Esophagus muscularis mucosa (tissue), 4 donors: ENCODE results near the gene KRCC1. TPM values are rescaled to one million over a fixed set of nuclear protein-coding genes. Genes with fewer than 3 reads are reported as not detected.

ENCODE experiments used
- DNase-seq: peaks from one replicate; pipeline ENCODE4 v3.0.0-alpha.2; 2017; ENCODE audit errors: extremely low spot score
- H3K27ac ChIP-seq, 4 donors: fragments of 200-600 bp; sonication (generic); replicated peaks in 1 of 4; 1 replicate in 3 of 4; 2 replicates in 1 of 4; pipeline ENCODE4 v1.5.1; 2016 to 2019; ENCODE audit warnings: mild to moderate bottlenecking in 1 of 4
- H3K27me3 ChIP-seq, 4 donors: fragments of 200-600 bp; sonication (generic); one replicate each; pipeline versions ENCODE4 v1.5.1 to v1.6.0; 2016 to 2019
- H3K36me3 ChIP-seq, 4 donors: fragments of 200-600 bp; sonication (generic); one replicate each; pipeline ENCODE4 v1.5.1; 2016 to 2019
- H3K4me1 ChIP-seq, 4 donors: fragments of 200-600 bp; sonication (generic); one replicate each; pipeline ENCODE4 v1.5.1; 2016 to 2019
- H3K4me3 ChIP-seq, 4 donors: fragments of 200-600 bp; sonication (generic); 1 replicate in 2 of 4; 2 replicates in 2 of 4; pipeline ENCODE4 v1.5.1; 2016 to 2019; ENCODE audit warnings: mild to moderate bottlenecking in 4 of 4, moderate library complexity in 1 of 4
- H3K9me3 ChIP-seq, 4 donors: fragments of 200-600 bp; sonication (generic); 1 replicate in 3 of 4; 2 replicates in 1 of 4; pipeline ENCODE4 v1.5.1; 2016 to 2019
- EP300 ChIP-seq: sonication (generic); formaldehyde crosslinking; IDR thresholded peaks from one replicate; pipeline ENCODE4 v1.6.1; 2017; ENCODE audit warnings: antibody characterized with exemption
- POLR2A ChIP-seq: fragments of 450-650 bp; IDR thresholded peaks from one replicate; pipeline ENCODE4 v1.6.1; 2017; ENCODE audit warnings: antibody characterized with exemption, moderate library complexity, mild to moderate bottlenecking, low read depth
- POLR2AphosphoS5 ChIP-seq, 2 donors: sonication (generic); formaldehyde crosslinking; IDR thresholded peaks; one replicate each; pipeline ENCODE4 v1.6.1; 2017; ENCODE audit warnings: antibody characterized with exemption in 2 of 2
- WGBS: methylation state at CpG from one replicate; pipeline ENCODE4 v1.1.5; 2018; 5-methylcytosine and 5-hydroxymethylcytosine counted together
- intact Hi-C: fragments of 100-400 bp; cut with DNase I; formaldehyde crosslinking; loops from one replicate; pipeline ENCODE4 v1.15.1; 2023
- total RNA-seq, 4 donors: library from RNA; depleted of rRNA; stranded (reverse); fragments of >200 nt; gene quantifications; one replicate each; pipeline versions ENCODE4 v1.1.0 to v1.2.1, GENCODE V29; 2016
- TF ChIP-seq, protein P1 (sequence below), 3 experiments: fragments of 200-600 bp in 2 of 3; fragments of 450-650 bp in 1 of 3; sonication (generic) in 2 of 3; IDR thresholded peaks; one replicate each; pipeline ENCODE4 v1.5.1; 2017 to 2019; ENCODE audit warnings: antibody characterized with exemption in 3 of 3, mild to moderate bottlenecking in 2 of 3, moderate library complexity in 1 of 3

KRCC1 gene
- total RNA-seq, 4 donors from 2014 or later: 21.9 to 36.4 (median 27.9) TPM

DNA sequence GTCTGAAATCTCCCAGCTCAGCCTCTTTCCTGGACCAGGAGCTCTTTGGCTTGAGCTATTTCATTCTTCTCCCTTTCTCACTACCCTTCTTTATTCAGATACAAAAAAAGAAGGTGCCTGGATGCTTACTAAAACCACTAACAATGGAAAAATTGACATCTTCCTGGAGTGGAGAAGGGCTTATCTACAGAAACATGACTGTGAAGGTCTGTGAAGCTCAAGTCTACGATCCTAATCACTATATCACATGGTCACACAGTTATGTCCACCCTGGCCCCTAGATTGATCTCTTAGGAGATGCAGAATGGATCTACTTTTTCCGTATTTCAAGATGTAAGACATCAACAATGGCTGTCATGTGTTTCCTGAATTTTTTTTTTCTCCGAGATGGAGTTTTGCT is 5.7 kb upstream of the KRCC1 start:
- H3K9me3 ChIP-seq: no peaks in the 10 kb centered on the region
- TF ChIP-seq POLR2A: no peak
- TF ChIP-seq, protein P1, sequence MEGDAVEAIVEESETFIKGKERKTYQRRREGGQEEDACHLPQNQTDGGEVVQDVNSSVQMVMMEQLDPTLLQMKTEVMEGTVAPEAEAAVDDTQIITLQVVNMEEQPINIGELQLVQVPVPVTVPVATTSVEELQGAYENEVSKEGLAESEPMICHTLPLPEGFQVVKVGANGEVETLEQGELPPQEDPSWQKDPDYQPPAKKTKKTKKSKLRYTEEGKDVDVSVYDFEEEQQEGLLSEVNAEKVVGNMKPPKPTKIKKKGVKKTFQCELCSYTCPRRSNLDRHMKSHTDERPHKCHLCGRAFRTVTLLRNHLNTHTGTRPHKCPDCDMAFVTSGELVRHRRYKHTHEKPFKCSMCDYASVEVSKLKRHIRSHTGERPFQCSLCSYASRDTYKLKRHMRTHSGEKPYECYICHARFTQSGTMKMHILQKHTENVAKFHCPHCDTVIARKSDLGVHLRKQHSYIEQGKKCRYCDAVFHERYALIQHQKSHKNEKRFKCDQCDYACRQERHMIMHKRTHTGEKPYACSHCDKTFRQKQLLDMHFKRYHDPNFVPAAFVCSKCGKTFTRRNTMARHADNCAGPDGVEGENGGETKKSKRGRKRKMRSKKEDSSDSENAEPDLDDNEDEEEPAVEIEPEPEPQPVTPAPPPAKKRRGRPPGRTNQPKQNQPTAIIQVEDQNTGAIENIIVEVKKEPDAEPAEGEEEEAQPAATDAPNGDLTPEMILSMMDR (IDR thresholded peaks at IDR 0.05): no peak
- TF ChIP-seq EP300: no peak
- TF ChIP-seq POLR2AphosphoS5 (IDR thresholded peaks at IDR 0.05): no peak
- no peak overlapping the region for H3K4me3 ChIP-seq
- H3K4me1 ChIP-seq: peaks cover 0 to 3% (median under 1%) of the 10 kb centered on the region in 4 donors
- H3K27me3 ChIP-seq: no peaks in the 10 kb centered on the region
- H3K36me3 ChIP-seq: no peaks in the 10 kb centered on the region
- no peak for DNase-seq
- no peak overlapping the region for H3K27ac ChIP-seq
- 86% methylated on average over 3 of the region's 3 CpGs for WGBS
- intact Hi-C loops: no loop called here

DNA sequence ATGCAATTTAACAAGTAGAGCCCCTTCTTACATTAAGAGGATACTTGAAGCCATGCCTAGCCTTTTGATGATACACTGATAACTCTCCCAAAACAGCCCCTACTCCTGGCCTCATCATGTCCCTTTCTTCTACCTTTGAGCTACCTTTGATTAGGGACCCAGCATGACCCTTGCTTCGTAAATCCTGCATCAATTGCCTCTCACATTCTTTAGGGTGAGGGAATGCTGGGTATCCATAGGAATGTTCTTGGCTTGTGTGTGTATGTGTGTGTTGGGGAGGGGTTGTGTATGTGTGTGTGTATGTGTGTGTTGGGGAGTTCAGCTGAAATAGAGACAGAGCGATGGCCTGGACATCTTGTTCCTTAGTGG is 5.3 kb upstream of the KRCC1 start:
- no peak overlapping the region for H3K4me3 ChIP-seq
- TF ChIP-seq POLR2A: no peak
- no peak for TF ChIP-seq POLR2AphosphoS5 (IDR thresholded peaks at IDR 0.05)
- TF ChIP-seq, protein P1 (IDR thresholded peaks at IDR 0.05): no peak
- no peak for TF ChIP-seq EP300
- H3K4me1 ChIP-seq: peaks cover 0 to 7% (median 5%) of the 10 kb centered on the region in 4 donors
- 78% methylated on average over 2 of the region's 2 CpGs for WGBS
- H3K27ac ChIP-seq: no peak overlapping the region
- H3K9me3 ChIP-seq: no peaks in the 10 kb centered on the region
- DNase-seq: no peak
- intact Hi-C loops: no loop called here
- H3K36me3 ChIP-seq: no peaks in the 10 kb centered on the region
- no peaks in the 10 kb centered on the region for H3K27me3 ChIP-seq

DNA sequence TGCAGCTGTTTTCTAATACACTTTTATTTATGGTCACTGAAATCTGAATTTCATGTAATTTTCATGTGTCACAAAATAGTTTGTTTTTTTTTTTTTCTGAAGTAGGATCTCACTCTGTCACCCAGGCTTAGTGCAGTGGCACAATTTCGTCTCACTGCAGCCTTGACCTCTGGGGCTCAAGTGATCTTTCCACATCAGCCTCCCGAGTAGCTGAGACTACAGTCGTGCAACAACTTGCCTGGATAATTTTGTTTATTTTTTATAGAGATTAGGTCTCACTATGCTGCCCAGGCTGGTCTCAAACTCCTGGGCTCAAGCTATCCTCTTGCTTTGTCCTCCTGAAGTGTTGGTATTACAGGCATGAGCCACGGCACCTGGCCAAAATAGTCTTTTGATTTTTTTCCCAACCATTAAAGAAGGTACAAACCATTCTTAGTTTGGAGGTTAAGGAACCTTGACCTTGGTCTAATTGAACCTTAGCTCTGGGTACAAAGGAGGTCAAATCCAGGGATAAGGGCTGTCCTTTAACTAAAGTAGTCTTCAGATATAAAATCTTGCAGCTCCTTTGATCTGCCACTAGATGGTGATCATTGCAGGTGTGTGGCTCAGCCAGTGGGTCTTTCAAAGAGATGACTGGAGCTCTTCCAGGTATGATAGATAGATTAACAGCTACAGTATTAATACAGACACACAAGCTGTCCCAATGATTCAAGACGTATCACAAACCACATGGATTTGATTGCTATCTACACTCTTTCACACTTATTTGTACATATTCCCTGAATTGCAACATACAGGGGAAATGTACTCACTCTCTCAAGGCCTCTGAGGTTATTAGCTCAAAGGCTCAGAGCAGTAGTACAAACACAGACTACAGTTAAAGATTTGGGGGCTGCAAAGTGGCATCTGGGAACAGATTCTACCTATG is 4.7 kb upstream of the KRCC1 start:
- no peaks in the 10 kb centered on the region for H3K27me3 ChIP-seq
- no peak overlapping the region for H3K4me3 ChIP-seq
- intact Hi-C loops: no loop called here
- H3K4me1 ChIP-seq: peaks cover 0 to 8% (median 6%) of the 10 kb centered on the region in 4 donors
- no peaks in the 10 kb centered on the region for H3K36me3 ChIP-seq
- no peak for DNase-seq
- no peaks in the 10 kb centered on the region for H3K9me3 ChIP-seq
- TF ChIP-seq, protein P1 (IDR thresholded peaks at IDR 0.05): peak; percentile 69 to 84 (median 74)
- TF ChIP-seq POLR2AphosphoS5 (IDR thresholded peaks at IDR 0.05): no peak
- no peak overlapping the region for H3K27ac ChIP-seq
- 48% methylated on average over 5 of the region's 5 CpGs for WGBS

DNA sequence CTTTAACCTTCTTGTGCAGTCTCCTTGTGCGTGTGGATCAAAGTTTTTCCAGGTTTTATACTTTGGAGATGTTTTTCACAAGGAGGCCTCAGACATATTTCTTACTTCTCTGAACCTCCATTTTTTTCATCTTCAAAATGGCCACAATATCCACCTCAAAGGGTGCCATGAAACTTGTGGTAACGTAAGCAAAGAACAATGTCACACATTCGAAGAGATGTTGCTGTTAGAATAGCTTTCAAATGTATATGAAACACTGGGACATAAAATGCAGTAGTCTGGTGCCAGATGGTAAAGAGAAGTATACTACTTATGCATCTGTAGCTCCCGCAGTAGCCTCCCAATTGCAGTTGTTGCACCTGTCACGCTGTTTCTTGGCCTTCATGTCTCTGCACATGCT is 2.6 kb upstream of the KRCC1 start:
- TF ChIP-seq POLR2AphosphoS5 (IDR thresholded peaks at IDR 0.05): no peak
- no peak for TF ChIP-seq EP300
- no peak for TF ChIP-seq POLR2A
- TF ChIP-seq, protein P1 (IDR thresholded peaks at IDR 0.05): no peak
- Histone ChIP-seq H3K4me1 (peaks cover 11 to 24% (median 22%) of the 10 kb centered on the region in 4 donors), H3K36me3 (no peaks in the 10 kb centered on the region), H3K9me3 (no peaks in the 10 kb centered on the region), H3K4me3 (no peak overlapping the region), H3K27ac (no peak overlapping the region), H3K27me3 (no peaks in the 10 kb centered on the region)
- intact Hi-C loops: no loop called here
- no peak for DNase-seq
- whole genome bisulfite sequencing: 94% methylated on average over 5 of the region's 5 CpGs
